Vagina (tissue), 2 donors: ENCODE measurements around the gene RNF224.

Source experiments
- POLR2A ChIP-seq, 2 donors: fragments of 450-650 bp; IDR thresholded peaks; one replicate each; pipeline ENCODE4 v1.6.1; 2017; ENCODE audit warnings: antibody characterized with exemption in 2 of 2, mild to moderate bottlenecking in 2 of 2, moderate library complexity in 2 of 2
- TF ChIP-seq, protein P1 (sequence below), 3 experiments: fragments of 450-650 bp in 2 of 3; fragments of 200-600 bp in 1 of 3; sonication (generic) in 1 of 3; IDR thresholded peaks; one replicate each; pipeline ENCODE4 v1.5.1; 2017 to 2019; ENCODE audit warnings: antibody characterized with exemption in 3 of 3, mild to moderate bottlenecking in 2 of 3, moderate library complexity in 2 of 3

GRCh38 chr9:137266162-137266527 is 38.8 kb downstream of the RNF224 start:
- TF ChIP-seq, protein P1, sequence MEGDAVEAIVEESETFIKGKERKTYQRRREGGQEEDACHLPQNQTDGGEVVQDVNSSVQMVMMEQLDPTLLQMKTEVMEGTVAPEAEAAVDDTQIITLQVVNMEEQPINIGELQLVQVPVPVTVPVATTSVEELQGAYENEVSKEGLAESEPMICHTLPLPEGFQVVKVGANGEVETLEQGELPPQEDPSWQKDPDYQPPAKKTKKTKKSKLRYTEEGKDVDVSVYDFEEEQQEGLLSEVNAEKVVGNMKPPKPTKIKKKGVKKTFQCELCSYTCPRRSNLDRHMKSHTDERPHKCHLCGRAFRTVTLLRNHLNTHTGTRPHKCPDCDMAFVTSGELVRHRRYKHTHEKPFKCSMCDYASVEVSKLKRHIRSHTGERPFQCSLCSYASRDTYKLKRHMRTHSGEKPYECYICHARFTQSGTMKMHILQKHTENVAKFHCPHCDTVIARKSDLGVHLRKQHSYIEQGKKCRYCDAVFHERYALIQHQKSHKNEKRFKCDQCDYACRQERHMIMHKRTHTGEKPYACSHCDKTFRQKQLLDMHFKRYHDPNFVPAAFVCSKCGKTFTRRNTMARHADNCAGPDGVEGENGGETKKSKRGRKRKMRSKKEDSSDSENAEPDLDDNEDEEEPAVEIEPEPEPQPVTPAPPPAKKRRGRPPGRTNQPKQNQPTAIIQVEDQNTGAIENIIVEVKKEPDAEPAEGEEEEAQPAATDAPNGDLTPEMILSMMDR (IDR thresholded peaks at IDR 0.05): no peak
- TF ChIP-seq POLR2A (IDR thresholded peaks at IDR 0.05): no peak
